Activated CD4-positive, alpha-beta T cell treated with anti-CD3 and anti-CD28 coated beads, Interleukin-2, amount 10 ng/mL, durations not matched to agents 7 days and 5 days (primary cell): ENCODE results near the gene PTGS1. TPM values are rescaled to one million over a fixed set of nuclear protein-coding genes. Genes with fewer than 3 reads are reported as not detected.
"Not testable (repeated sequence)": the region's sequence is repeated elsewhere in the genome, so short reads cannot be mapped to it uniquely, and the experiment has no call there.

Source experiments
- CTCF ChIA-PET: fragments of 350-600 bp; sonication (Branson Sonifier 250); formaldehyde crosslinking; loops from one replicate; lab custom pipeline; 2021; ENCODE audit warnings: antibody characterized with exemption; lab: Charles Lee
- POLR2A ChIA-PET: fragments of 350-600 bp; sonication (Branson Sonifier 250); formaldehyde crosslinking; loops from one replicate; lab custom pipeline; 2021; ENCODE audit warnings: antibody characterized with exemption; lab: Charles Lee
- DNase-seq: peaks from one replicate; pipeline ENCODE4 v3.0.0-alpha.2; 2020
- H3K27ac Mint-ChIP-seq: one replicate; pipeline ENCODE4 v1.8.0; 2021; ENCODE audit warnings: mild to moderate bottlenecking, moderate library complexity, mixed read lengths
- H3K27me3 Mint-ChIP-seq: one replicate; pipeline ENCODE4 v1.8.0; 2021; ENCODE audit warnings: mixed read lengths
- H3K36me3 Mint-ChIP-seq: one replicate; pipeline ENCODE4 v1.8.0; 2021; ENCODE audit warnings: low read depth, mixed read lengths
- H3K4me1 Mint-ChIP-seq: one replicate; pipeline ENCODE4 v1.8.0; 2021; ENCODE audit warnings: mixed read lengths
- H3K4me3 Mint-ChIP-seq: one replicate; pipeline ENCODE4 v1.8.0; 2021; ENCODE audit warnings: mild to moderate bottlenecking, moderate library complexity, mixed read lengths
- H3K9me3 Mint-ChIP-seq: one replicate; pipeline ENCODE4 v1.8.0; 2021; ENCODE audit warnings: mixed read lengths
- total RNA-seq, 2 experiments: library from RNA; stranded (reverse); gene quantifications; one replicate each; pipeline ENCODE4 v1.2.3, GENCODE V29; 2021

The PTGS1 gene
- total RNA-seq, result not detected

DNA sequence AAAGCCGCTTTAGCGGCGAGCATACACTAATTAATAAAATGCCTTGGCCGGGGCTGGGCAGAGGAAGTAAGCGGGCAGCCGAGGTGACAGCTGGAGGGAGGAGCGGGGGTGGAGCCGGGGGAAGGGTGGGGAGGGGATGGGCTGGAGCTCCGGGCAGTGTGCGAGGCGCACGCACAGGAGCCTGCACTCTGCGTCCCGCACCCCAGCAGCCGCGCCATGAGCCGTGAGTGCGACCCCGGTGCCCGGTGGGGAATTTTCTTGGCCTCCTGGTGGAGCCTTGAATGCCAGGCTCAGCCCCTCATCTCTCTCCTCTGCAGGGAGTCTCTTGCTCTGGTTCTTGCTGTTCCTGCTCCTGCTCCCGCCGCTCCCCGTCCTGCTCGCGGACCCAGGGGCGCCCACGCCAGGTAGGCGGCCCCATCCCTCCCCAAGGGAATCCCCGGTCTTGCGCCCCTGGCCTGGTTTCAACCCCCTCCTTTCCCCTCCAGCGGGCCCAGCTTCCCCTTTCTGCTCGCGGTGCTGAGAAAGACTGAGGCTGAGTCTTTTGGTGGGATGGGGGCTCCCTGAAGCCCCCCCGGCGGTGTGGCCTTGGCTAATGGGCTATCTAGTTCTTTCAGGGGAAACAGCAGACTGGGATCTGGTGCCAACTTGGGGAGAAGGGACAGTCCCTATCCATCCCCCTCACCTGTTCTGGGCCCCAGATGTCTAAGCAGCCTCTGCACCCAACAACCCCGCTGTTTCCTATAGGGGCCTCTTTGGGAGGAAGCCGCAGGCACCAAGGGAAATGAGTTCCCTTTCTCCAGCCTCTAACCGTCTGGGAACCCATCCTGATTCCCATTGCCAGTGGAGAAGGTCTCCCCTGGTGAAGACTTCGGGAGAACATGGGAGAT is at the start of gene PTGS1:
TSS of gene PTGS1 (plus strand) at position 156 of the 887 bp plus-strand sequence. CDS start at position 217, 61 bp downstream.
- DNase-seq, result no peak
- Mint-ChIP-seq H3K4me3 (peak within 1 kb of the TSS; percentile 43), H3K27ac (no peak within 1 kb of the TSS), H3K27me3 (peaks cover 20% of the 10 kb centered on the region), H3K4me1 (peaks cover 14% of the 10 kb centered on the region), H3K9me3 (no peaks in the 10 kb centered on the region), H3K36me3 (no peaks in the 10 kb centered on the region)
- ChIA-PET POLR2A (no interaction called here), CTCF (no interaction called here)

DNA sequence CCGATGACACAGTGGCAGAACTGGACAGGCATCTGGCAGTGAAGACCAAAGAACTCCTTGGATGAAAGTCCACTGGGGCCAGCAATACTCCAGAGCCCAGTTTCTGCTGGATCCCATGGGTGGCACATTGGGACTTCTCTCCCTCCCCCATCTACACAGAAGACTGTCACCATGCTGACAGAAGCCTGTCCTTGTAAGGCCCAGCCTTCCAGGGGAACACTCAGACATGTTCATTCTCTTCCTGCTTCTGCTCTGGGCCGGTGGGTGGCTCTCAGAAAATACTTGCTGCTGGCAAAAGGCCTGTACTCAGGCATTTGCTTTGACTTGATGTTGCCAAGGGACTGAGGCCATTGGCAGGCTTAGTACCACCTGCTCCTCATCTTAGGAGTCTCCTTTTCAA is 48.3 kb upstream of the PTGS1 start:
- Mint-ChIP-seq H3K4me3 (no peak overlapping the region), H3K27ac (no peak overlapping the region), H3K27me3 (no peaks in the 10 kb centered on the region), H3K36me3 (peaks cover 16% of the 10 kb centered on the region), H3K4me1 (no peaks in the 10 kb centered on the region), H3K9me3 (no peaks in the 10 kb centered on the region)
- DNase-seq, result no peak
- ChIA-PET CTCF (no interaction called here), POLR2A (no interaction called here)

DNA sequence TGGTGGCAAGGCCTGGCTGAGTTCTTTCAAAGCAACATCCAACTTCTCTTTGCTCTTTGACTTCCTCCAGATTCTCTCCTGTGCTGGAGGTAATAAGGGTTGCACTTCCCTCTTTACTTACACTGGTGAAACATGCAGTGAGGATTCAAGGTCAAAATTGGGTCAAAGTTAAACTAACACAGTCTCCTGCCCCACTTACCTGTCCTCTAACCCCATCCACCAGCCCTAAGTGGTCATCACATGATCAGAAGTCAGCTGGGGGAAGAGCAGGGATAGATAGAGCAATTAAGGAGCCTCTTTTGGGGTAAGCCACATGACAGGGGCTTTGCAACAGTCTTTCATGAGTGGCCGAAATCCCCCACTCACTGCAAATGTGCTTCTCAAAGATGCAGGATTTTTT is 46.2 kb upstream of the PTGS1 start:
- H3K27me3 Mint-ChIP-seq, CTCF ChIA-PET, POLR2A ChIA-PET, H3K4me3 Mint-ChIP-seq, H3K4me1 Mint-ChIP-seq, DNase-seq, H3K27ac Mint-ChIP-seq, H3K9me3 Mint-ChIP-seq: not testable (repeated sequence)
- peaks cover 18% of the 10 kb centered on the region for H3K36me3 Mint-ChIP-seq

DNA sequence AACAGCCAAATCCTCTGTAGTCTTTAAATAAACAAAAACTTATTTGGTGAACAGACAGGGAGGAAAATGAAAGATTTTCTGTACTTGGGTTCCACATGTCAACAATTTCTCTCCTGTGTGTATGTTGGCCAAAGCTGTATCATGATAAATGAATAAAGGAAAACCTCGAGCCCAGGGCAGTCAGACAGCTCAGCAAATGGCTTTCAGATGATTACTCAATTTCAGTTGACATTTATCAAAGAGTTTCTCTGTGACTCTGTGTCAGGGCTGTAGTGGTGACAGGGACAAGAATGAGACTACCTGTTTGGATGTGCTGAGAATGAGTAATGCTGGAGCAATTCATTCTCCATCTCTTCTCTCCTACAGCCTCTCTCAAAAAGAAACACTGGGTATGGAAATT is 45.7 kb upstream of the PTGS1 start:
- H3K36me3 Mint-ChIP-seq, result peaks cover 18% of the 10 kb centered on the region
- H3K4me3 Mint-ChIP-seq, result no peak overlapping the region
- H3K4me1 Mint-ChIP-seq, result no peaks in the 10 kb centered on the region
- DNase-seq, result no peak
- POLR2A ChIA-PET, result no interaction called here
- no peak overlapping the region for H3K27ac Mint-ChIP-seq
- no peaks in the 10 kb centered on the region for H3K9me3 Mint-ChIP-seq
- CTCF ChIA-PET, result interaction anchor here (0.6 kb wide), 2 partner anchors 156 to 1033 kb away, joined by 3 read pairs; no protein-coding TSS in a partner anchor
- no peaks in the 10 kb centered on the region for H3K27me3 Mint-ChIP-seq

DNA sequence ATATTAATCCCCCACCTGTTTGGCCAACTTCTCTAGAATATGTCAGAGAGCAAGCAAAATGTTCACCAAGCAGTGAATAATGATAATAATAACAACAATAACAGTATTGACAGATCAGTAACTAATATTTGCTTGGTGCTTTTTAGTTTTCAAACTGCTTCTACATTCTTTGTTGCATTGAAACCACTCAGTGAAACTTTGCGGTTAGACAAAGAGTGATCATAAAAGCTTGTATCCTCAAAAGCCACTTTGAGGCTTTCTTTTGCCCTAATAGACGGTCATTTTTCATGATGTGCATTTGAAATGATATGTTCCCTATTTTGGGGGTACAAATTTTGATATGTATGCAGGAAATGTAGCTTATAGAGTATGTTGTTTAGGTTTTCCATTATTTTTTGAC is 43.6 kb upstream of the PTGS1 start:
- peaks cover 18% of the 10 kb centered on the region for H3K36me3 Mint-ChIP-seq
- H3K4me3 Mint-ChIP-seq, result no peak overlapping the region
- H3K27me3 Mint-ChIP-seq, result no peaks in the 10 kb centered on the region
- no peaks in the 10 kb centered on the region for H3K4me1 Mint-ChIP-seq
- H3K9me3 Mint-ChIP-seq, result no peaks in the 10 kb centered on the region
- no peak overlapping the region for H3K27ac Mint-ChIP-seq
- ChIA-PET POLR2A (no interaction called here), CTCF (interaction anchor here (0.6 to 0.7 kb wide), 2 partner anchors 38 to 414 kb away, joined by 3 read pairs; no protein-coding TSS in a partner anchor)
- DNase-seq, result no peak

DNA sequence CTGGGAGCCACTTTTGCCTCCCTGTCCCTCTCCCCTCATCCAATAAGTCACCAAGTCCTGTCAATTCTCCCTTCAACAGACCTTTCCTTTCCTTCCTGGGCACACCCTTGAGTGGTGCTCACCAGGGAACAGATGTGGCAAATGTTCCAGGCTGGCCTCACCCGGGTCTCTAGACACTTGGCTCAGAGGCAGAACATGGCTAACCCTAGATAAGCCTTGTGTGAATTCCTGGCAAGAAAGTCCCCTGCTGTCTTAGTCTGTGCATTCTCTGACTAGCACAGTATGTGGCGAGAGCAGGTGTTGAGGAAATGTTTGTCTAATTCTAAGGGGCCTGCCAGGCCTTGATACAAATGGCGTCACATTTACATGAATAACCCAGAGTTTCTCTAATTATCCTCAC is 41.2 kb upstream of the PTGS1 start:
- POLR2A ChIA-PET, result no interaction called here
- H3K27me3 Mint-ChIP-seq, result no peaks in the 10 kb centered on the region
- CTCF ChIA-PET, result no interaction called here
- DNase-seq, result no peak
- no peaks in the 10 kb centered on the region for H3K9me3 Mint-ChIP-seq
- H3K4me1 Mint-ChIP-seq, result no peaks in the 10 kb centered on the region
- no peak overlapping the region for H3K4me3 Mint-ChIP-seq
- no peak overlapping the region for H3K27ac Mint-ChIP-seq
- peaks cover 6% of the 10 kb centered on the region for H3K36me3 Mint-ChIP-seq

DNA sequence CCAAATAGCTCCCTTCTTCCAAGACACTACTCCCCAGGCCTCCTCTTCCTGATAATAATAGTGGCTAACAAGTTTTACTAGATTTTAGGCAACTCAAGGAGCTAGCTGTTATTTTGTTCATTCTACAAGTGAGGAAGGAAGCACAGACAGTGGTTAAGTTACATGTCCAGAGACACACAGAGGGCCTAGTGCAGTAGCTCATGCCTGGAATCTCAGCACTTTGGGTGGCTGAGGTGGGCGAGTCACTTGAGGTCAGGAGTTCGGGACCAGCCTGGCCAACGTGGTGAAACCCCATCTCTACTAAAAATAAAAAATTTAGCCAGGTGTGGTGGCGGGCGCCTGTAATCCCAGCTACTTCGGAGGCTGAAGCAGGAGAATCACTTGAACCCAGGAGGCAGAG is 40.4 kb upstream of the PTGS1 start:
- H3K36me3 Mint-ChIP-seq, H3K4me3 Mint-ChIP-seq, DNase-seq, POLR2A ChIA-PET, H3K27me3 Mint-ChIP-seq, H3K27ac Mint-ChIP-seq, CTCF ChIA-PET, H3K9me3 Mint-ChIP-seq, H3K4me1 Mint-ChIP-seq: not testable (repeated sequence)

DNA sequence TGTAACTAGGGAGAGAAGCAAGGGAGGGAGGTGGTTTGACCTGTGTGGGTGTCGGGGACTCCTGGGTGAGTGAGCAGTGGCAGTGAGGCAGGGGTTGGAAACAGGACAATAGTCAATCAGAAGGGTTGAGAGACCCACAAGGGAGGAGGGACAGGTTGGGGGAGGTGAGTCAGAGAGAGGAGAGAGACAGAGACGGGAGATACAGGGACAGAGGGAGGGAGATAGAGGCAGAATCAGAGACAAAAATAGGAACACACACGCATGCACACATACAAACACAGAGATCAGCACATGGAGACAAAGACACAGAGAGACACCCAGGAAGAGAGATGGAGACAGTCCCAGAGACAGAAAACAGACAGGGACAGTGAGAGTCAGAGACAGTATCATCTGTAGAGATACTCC is 39.3 kb upstream of the PTGS1 start:
- Mint-ChIP-seq H3K4me3 (no peak overlapping the region), H3K4me1 (no peaks in the 10 kb centered on the region), H3K27me3 (no peaks in the 10 kb centered on the region), H3K36me3 (peaks cover 2% of the 10 kb centered on the region), H3K27ac (no peak overlapping the region), H3K9me3 (no peaks in the 10 kb centered on the region)
- CTCF ChIA-PET, result no interaction called here
- DNase-seq, result no peak
- POLR2A ChIA-PET, result no interaction called here

DNA sequence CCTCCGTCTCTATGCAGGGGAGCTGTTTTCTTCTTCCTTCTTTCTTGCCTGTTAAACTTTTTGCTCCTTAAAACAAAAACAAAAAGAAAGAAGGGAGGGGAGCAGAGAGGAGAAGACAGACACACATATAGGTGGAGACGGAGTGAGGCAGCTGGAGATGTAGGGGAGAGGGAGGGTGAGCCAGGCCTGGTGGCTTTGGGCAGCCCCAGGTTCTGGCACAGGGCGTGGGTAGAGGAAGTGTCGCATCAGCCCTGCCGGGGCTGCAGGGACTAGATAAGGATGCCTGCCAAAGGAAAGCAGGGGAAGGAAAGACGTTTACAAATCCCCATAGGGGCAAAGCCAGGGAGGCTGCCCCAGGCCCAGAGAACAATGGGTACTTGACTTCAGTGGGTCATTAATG is 38.7 kb upstream of the PTGS1 start:
- peaks cover 2% of the 10 kb centered on the region for H3K36me3 Mint-ChIP-seq
- H3K4me1 Mint-ChIP-seq, result no peaks in the 10 kb centered on the region
- no peak overlapping the region for H3K27ac Mint-ChIP-seq
- H3K4me3 Mint-ChIP-seq, result no peak overlapping the region
- CTCF ChIA-PET, result no interaction called here
- no peaks in the 10 kb centered on the region for H3K9me3 Mint-ChIP-seq
- POLR2A ChIA-PET, result no interaction called here
- no peak for DNase-seq
- no peaks in the 10 kb centered on the region for H3K27me3 Mint-ChIP-seq

DNA sequence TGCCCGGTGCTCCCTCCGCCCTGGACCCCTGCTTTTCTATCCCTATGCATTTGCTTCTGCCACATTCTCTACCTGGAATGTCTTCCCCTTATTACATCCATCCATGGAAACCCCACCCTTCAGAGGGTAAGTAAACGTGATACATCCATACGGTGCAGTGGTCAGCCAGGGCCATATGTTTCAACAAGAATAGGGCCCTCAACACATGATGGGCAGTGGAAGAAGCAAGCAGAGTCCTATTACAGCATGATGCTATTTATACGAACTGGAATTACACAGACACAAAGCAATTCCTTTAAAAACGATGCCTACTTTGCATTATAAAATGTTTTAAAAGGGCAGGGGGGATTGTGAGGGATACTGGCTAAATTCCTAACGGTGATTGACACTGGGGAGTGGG is 38.2 kb upstream of the PTGS1 start:
- Mint-ChIP-seq H3K9me3 (no peaks in the 10 kb centered on the region), H3K27me3 (no peaks in the 10 kb centered on the region), H3K27ac (no peak overlapping the region), H3K36me3 (peaks cover 2% of the 10 kb centered on the region), H3K4me3 (no peak overlapping the region), H3K4me1 (no peaks in the 10 kb centered on the region)
- ChIA-PET CTCF (no interaction called here), POLR2A (no interaction called here)
- DNase-seq, result no peak

DNA sequence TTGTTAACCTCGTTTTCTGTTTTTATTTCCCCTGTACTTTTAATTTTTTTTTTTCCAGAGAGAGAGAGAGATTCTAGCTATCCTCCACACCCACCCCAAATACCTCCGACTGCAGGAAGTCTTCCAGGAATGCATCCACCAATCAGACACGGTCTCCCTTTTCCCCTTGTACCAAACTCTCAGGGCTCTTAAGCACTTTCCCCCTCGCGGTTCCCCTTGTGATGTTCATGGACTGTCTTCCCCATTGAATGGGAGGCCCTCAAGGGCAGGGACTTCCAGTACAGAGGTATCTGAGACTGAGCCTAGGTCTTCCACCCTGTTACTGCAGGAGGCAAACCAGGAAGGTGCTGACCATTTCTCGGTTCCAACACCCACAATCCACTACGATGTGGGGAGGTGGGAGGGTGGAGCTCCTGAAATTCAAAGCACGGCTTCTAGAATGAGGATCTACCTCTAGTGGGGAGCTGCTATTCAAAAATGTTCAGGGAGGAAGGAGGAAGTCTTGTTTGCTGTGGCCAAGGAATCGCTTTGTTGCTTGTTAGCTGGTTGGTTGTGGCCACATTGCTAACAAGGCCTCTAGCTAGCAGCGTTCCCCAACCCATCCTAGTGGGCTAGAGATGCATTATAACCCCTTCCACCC is 37.5 kb upstream of the PTGS1 start:
- H3K36me3 Mint-ChIP-seq, result peaks cover under 1% of the 10 kb centered on the region
- ChIA-PET POLR2A (no interaction called here), CTCF (no interaction called here)
- no peaks in the 10 kb centered on the region for H3K9me3 Mint-ChIP-seq
- H3K27ac Mint-ChIP-seq, result no peak overlapping the region
- H3K4me1 Mint-ChIP-seq, result no peaks in the 10 kb centered on the region
- no peak for DNase-seq
- no peak overlapping the region for H3K4me3 Mint-ChIP-seq
- no peaks in the 10 kb centered on the region for H3K27me3 Mint-ChIP-seq

DNA sequence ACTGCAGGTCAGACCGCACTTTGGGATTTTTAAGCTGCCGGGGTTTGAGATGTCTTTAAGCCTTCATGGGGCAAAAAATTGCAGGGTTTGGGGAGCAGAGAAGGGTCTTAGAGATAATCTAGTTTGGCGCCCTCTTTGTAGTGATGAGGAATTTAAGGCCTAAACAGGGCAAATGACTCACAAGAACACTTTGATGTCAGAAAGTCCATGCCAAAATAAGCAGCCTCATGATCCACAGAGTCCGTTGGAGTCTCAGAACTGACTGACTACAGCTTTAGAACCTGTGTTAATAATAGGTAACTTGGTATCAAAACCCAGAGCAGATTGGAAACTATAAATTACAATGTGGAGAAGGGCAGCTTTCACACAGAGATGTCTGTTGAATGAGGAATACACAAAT is 35.9 kb upstream of the PTGS1 start:
- H3K4me3 Mint-ChIP-seq, result no peak overlapping the region

DNA sequence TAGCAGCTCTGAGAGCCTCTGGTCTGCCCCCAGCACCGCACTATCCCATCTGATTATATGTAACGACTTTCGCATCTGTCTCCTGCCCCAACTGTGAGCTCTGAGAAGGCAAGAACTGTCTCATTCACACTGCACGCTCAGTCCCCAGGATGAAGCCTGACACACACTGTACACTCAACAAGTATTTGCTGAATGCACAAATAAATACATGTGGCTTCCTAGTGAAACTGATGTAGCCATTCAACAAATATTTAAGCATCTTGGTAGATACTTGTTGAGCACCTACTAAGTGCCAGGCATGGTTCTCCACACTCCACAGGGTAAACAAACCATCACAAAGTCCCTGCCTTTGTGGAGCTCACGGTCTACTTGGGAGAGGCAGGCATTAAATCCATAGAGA is 34.6 kb upstream of the PTGS1 start:
- POLR2A ChIA-PET, result no interaction called here
- Mint-ChIP-seq H3K9me3 (no peaks in the 10 kb centered on the region), H3K4me3 (no peak overlapping the region), H3K27me3 (peaks cover 1% of the 10 kb centered on the region), H3K36me3 (no peaks in the 10 kb centered on the region), H3K27ac (no peak overlapping the region), H3K4me1 (no peaks in the 10 kb centered on the region)
- CTCF ChIA-PET, result interaction anchor here (0.6 kb wide), 1 partner anchor 985 kb away, joined by 3 read pairs; no protein-coding TSS in a partner anchor
- no peak for DNase-seq

More for the DNA sequence above, 35.9 kb upstream of the PTGS1 start:
- H3K27me3 Mint-ChIP-seq, result peaks cover 1% of the 10 kb centered on the region
- ChIA-PET CTCF (no interaction called here), POLR2A (no interaction called here)
- H3K27ac Mint-ChIP-seq, result no peak overlapping the region
- DNase-seq, result no peak
- H3K36me3 Mint-ChIP-seq, result no peaks in the 10 kb centered on the region
- no peaks in the 10 kb centered on the region for H3K9me3 Mint-ChIP-seq
- no peaks in the 10 kb centered on the region for H3K4me1 Mint-ChIP-seq
